Caco-2 (cell line): ENCODE results near the gene ADGRF1. TPM values are rescaled to one million over a fixed set of nuclear protein-coding genes. Genes with fewer than 3 reads are reported as not detected.

Experiments used
- BruUV-seq: library from RNA; stranded (reverse); fragments of 400-500 nt; replicated peaks from 2 replicates; lab custom pipeline; 2021; lab: Mats Ljungman, UMichigan
- CTCF ChIA-PET: fragments of 300-600 bp; sonication (Branson Sonifier 250); formaldehyde crosslinking; loops from one replicate; lab custom pipeline; 2022; ENCODE audit warnings: antibody characterized with exemption; lab: Charles Lee
- POLR2A ChIA-PET: fragments of 300-600 bp; sonication (Branson Sonifier 250); formaldehyde crosslinking; loops from one replicate; lab custom pipeline; 2022; ENCODE audit warnings: antibody characterized with exemption; lab: Charles Lee
- DNase-seq, 2 experiments: peaks; one replicate each; pipeline versions ENCODE4 v3.0.0 to v3.0.0-alpha.2; 2020 to 2022
- H3K27me3 ChIP-seq: replicated peaks from 2 replicates; pipeline ENCODE4 v1.6.0; 2011; ENCODE audit warnings: low read length; ENCODE audit not compliant: control insufficient read depth, insufficient read depth
- H3K36me3 ChIP-seq: 2 replicates; pipeline ENCODE4 v1.5.1; 2011; ENCODE audit warnings: low read length; ENCODE audit not compliant: control insufficient read depth, insufficient read depth
- H3K4me1 ChIP-seq: fragments of 250-450 bp; sonication (Bioruptor Pico); 2 replicates; pipeline ENCODE4 v1.5.1; 2020; ENCODE audit warnings: mild to moderate bottlenecking
- H3K4me3 ChIP-seq: 2 replicates; pipeline ENCODE4 v1.5.1; 2011; ENCODE audit warnings: low read depth, mild to moderate bottlenecking, control low read depth, low read length
- H3K9me3 ChIP-seq: fragments of 250-450 bp; sonication (Bioruptor Pico); 2 replicates; pipeline ENCODE4 v1.5.1; 2020; ENCODE audit warnings: mild to moderate bottlenecking, moderate library complexity
- H3K27ac Mint-ChIP-seq: one replicate; pipeline ENCODE4 v1.8.0; 2022; ENCODE audit warnings: mixed read lengths; ENCODE audit not compliant: unreplicated experiment
- H3K27me3 Mint-ChIP-seq: one replicate; pipeline ENCODE4 v1.8.0; 2022; ENCODE audit warnings: mixed read lengths; ENCODE audit not compliant: insufficient read depth, unreplicated experiment
- H3K36me3 Mint-ChIP-seq: one replicate; pipeline ENCODE4 v1.8.0; 2022; ENCODE audit warnings: mild to moderate bottlenecking, mixed read lengths; ENCODE audit not compliant: insufficient read depth, unreplicated experiment
- H3K4me1 Mint-ChIP-seq: one replicate; pipeline ENCODE4 v1.8.0; 2022; ENCODE audit warnings: low read depth, mixed read lengths; ENCODE audit not compliant: unreplicated experiment
- H3K4me3 Mint-ChIP-seq: one replicate; pipeline ENCODE4 v1.8.0; 2022; ENCODE audit warnings: mild to moderate bottlenecking, moderate library complexity, mixed read lengths; ENCODE audit not compliant: unreplicated experiment
- H3K9me3 Mint-ChIP-seq: one replicate; pipeline ENCODE4 v1.8.0; 2022; ENCODE audit warnings: mixed read lengths; ENCODE audit not compliant: unreplicated experiment
- intact Hi-C: fragments of 100-400 bp; cut with micrococcal nuclease; formaldehyde crosslinking; loops from one replicate; pipeline ENCODE4 v1.10.0; 2022; ENCODE audit not compliant: unreplicated experiment
- total RNA-seq: library from RNA; stranded (reverse); gene quantifications from 2 replicates; pipeline ENCODE4 v1.2.3, GENCODE V29; 2022
- TF ChIP-seq, protein P1 (sequence below), 2 experiments: fragments of 200-600 bp in 1 of 2; IDR thresholded peaks; 1 replicate in 1 of 2; 2 replicates in 1 of 2; pipeline versions ENCODE4 v1.5.1 to v1.8.0; 2011 to 2022; ENCODE audit warnings: antibody characterized with exemption in 1 of 2, control low read depth in 1 of 2, inconsistent platforms in 1 of 2, low read depth in 1 of 2, low read length in 1 of 2, mild to moderate bottlenecking in 1 of 2, moderate library complexity in 1 of 2; ENCODE audit not compliant: insufficient read depth in 1 of 2, severe bottlenecking in 1 of 2, unreplicated experiment in 1 of 2

ADGRF1 gene
- total RNA-seq, 1 experiment from 2014 or later, result 0.52 TPM

DNA sequence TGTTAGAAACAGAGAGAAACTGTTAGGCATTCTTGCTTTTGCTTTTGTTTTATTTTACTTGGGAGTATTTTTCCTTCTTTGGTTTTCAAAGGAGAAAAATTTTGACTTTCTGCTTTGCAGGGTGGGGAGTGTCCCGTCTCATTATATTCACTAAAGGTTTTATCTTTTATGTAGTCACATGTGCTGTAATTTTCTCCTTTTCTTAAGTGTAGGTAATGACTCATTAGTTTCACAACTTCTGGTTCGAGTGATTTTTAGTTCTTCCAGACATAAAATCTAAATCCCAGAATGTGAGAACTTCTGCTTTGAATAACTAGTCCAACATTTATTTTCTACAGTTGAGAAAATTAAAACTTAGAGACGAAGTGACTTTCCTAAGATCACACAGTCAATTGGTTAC is 37.7 kb downstream of the ADGRF1 start:
- Mint-ChIP-seq H3K4me1 (no peaks in the 10 kb centered on the region), H3K27ac (no peak overlapping the region), H3K27me3 (no peaks in the 10 kb centered on the region), H3K36me3 (no peaks in the 10 kb centered on the region), H3K9me3 (no peaks in the 10 kb centered on the region), H3K4me3 (no peak overlapping the region)
- BruUV-seq, result no TSS peak
- ChIA-PET CTCF (no interaction called here), POLR2A (no interaction called here)
- TF ChIP-seq, protein P1, sequence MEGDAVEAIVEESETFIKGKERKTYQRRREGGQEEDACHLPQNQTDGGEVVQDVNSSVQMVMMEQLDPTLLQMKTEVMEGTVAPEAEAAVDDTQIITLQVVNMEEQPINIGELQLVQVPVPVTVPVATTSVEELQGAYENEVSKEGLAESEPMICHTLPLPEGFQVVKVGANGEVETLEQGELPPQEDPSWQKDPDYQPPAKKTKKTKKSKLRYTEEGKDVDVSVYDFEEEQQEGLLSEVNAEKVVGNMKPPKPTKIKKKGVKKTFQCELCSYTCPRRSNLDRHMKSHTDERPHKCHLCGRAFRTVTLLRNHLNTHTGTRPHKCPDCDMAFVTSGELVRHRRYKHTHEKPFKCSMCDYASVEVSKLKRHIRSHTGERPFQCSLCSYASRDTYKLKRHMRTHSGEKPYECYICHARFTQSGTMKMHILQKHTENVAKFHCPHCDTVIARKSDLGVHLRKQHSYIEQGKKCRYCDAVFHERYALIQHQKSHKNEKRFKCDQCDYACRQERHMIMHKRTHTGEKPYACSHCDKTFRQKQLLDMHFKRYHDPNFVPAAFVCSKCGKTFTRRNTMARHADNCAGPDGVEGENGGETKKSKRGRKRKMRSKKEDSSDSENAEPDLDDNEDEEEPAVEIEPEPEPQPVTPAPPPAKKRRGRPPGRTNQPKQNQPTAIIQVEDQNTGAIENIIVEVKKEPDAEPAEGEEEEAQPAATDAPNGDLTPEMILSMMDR (IDR thresholded peaks at IDR 0.05; ENCODE audit: insufficient read depth in 1 of 2, low read depth in 1 of 2, low read length in 1 of 2, severe bottlenecking in 1 of 2, unreplicated experiment in 1 of 2), result no peak
- intact Hi-C loops, result no loop called here
- DNase-seq, result no peak
- H3K27me3 ChIP-seq, result no peaks in the 10 kb centered on the region
- no peaks in the 10 kb centered on the region for H3K9me3 ChIP-seq
- H3K4me1 ChIP-seq, result no peaks in the 10 kb centered on the region
- H3K36me3 ChIP-seq, result no peaks in the 10 kb centered on the region
- H3K4me3 ChIP-seq, result no peak overlapping the region

DNA sequence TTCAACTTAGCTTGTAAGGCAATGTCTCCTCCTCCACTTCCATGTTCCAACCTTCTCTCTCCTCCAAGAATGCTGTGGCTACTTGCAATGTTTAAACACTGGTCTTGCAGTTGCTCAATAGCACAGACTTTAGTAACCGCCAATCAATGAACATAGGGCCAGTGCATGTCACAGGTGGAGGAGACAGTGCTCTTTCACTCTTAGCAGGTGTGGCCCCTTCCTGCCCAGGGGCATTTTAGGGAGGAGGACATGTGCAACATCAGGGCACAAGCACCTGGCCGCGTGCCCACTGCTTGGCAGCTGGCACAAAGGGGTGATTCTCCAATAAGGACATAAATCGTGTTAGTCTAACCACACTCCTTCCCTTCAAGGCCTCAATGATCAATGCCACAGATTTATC is 41.3 kb downstream of the ADGRF1 start:
- TF ChIP-seq, protein P1 (IDR thresholded peaks at IDR 0.05; ENCODE audit: insufficient read depth in 1 of 2, low read depth in 1 of 2, low read length in 1 of 2, severe bottlenecking in 1 of 2, unreplicated experiment in 1 of 2), result no peak
- peaks cover under 1% of the 10 kb centered on the region for H3K9me3 Mint-ChIP-seq
- no peaks in the 10 kb centered on the region for H3K36me3 Mint-ChIP-seq
- no peak overlapping the region for H3K27ac Mint-ChIP-seq
- ChIA-PET POLR2A (no interaction called here), CTCF (interaction anchor here (0.5 kb wide), 1 partner anchor 23 kb away, joined by 3 read pairs; no protein-coding TSS in a partner anchor)
- intact Hi-C loops, result no loop called here
- no peak overlapping the region for H3K4me3 ChIP-seq
- no peaks in the 10 kb centered on the region for H3K9me3 ChIP-seq
- H3K4me1 Mint-ChIP-seq, result peaks cover 27% of the 10 kb centered on the region
- H3K27me3 ChIP-seq, result no peaks in the 10 kb centered on the region
- H3K36me3 ChIP-seq, result no peaks in the 10 kb centered on the region
- H3K27me3 Mint-ChIP-seq, result no peaks in the 10 kb centered on the region
- DNase-seq, result peak; percentile 21 to 35
- H3K4me1 ChIP-seq, result peaks cover 31% of the 10 kb centered on the region
- H3K4me3 Mint-ChIP-seq, result no peak overlapping the region
- no TSS peak for BruUV-seq

DNA sequence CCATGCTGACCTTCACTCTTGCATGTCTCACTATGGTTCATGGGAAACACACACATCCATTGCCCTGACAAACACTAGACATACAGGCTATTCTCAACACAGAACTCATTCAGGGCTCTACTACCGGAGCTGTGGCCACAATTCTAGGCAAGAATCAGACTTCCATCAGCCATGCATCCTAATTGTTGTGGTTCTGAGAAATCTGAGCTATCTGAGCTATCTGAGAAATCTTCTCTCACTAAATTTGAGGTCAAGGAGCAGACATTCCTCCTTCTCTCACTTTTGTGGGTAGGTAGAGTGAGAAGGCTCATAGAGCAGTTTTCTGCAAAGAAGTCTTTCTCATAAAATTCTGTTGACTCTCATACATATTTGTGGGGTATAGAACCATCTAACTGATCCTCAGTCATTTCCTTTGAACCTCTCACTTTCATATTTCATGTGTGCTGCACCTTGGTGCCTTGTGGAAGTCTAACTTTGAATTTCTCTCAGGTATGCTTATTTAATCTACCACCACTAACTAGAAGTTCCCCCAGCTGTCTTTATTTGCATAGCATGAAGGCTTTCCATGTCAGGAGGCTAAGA is 43.6 kb downstream of the ADGRF1 start:
- Histone ChIP-seq H3K9me3 (no peaks in the 10 kb centered on the region), H3K4me1 (peaks cover 33% of the 10 kb centered on the region), H3K36me3 (no peaks in the 10 kb centered on the region), H3K4me3 (no peak overlapping the region), H3K27me3 (no peaks in the 10 kb centered on the region)
- BruUV-seq, result no TSS peak
- Mint-ChIP-seq H3K4me1 (peaks cover 27% of the 10 kb centered on the region), H3K9me3 (peaks cover 9% of the 10 kb centered on the region), H3K27ac (no peak overlapping the region), H3K27me3 (no peaks in the 10 kb centered on the region), H3K4me3 (no peak overlapping the region), H3K36me3 (no peaks in the 10 kb centered on the region)
- TF ChIP-seq, protein P1 (IDR thresholded peaks at IDR 0.05; ENCODE audit: insufficient read depth in 1 of 2, low read depth in 1 of 2, low read length in 1 of 2, severe bottlenecking in 1 of 2, unreplicated experiment in 1 of 2), result no peak
- DNase-seq, result no peak
- intact Hi-C loops, result loop anchor here (10.0 kb wide), 2 partner anchors 294 to 904 kb away; no protein-coding TSS in a partner anchor
- ChIA-PET POLR2A (no interaction called here), CTCF (no interaction called here)
